ENCODE results near the gene MAP3K19.
"Not testable (repeated sequence)": the region's sequence is repeated elsewhere in the genome, so short reads cannot be mapped to it uniquely, and the experiment has no call there.

MAP3K19 gene

DNA sequence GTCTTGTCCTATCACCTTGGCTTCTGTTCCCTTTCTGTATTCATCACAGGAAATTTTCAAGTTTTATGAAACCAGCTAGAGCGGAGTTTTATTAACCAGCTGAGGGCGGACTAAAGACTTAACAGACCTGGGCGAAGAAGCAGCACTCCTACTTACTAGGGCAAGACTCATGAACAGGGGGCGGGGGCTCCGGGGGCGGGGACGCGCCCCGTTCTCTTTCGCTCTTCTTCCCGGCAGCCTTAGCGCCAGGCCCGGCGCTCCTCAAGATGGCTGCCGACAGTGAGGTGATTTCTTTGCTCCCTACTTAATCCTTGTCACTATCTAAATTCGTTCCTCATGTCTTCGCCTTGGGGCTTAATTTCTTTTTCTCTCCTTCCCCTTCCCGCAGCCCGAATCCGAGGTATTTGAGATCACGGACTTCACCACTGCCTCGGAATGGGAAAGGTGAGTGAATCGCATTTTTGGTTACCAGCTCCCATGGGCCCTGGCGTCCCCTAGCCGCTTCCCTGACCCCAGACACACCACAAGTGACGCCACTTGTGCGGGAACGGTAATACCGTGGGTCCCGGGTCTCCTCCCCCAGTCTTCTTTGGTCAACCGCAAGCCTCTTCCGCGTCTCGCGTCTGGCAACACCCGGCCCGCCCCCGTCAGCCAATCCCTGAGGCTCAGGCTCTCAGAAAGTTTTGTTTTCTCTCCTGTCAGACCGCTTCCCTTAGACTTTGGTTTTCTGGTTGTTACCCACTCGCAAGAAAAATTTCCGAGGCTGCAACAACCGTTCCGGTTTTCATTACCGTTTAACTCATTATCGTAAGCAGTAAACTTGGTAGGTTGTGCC is 5.0 kb upstream of the MAP3K19 start, which contains the start of gene RAB3GAP1:
RAB3GAP1 (plus strand) TSS at position 251 of the 835 bp plus-strand sequence; CDS start at position 267, 16 bp downstream.
- peak; percentile 89 for DNase-seq (ENCODE audit: low spot score)

DNA sequence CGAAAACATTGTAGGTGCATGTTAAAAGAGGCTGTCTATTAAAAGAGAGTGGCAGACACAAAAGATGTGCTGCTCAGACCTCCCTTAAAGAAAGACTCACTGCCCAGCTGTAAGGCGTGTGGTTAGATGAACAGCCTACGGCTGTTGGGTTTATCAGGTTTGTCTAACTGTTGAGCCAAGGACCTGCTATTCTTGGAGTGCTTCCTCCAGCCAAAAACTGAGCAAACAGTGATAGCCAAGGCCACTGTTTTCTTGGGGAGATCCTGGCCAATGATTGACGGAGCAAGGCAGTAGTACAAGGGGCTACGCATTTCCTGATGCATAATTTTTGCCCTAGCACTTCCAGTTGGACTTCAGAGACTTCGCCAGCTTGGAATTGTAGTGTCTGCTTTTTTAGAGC is 3.4 kb upstream of the MAP3K19 start:
- no peak for DNase-seq (ENCODE audit: low spot score)

DNA sequence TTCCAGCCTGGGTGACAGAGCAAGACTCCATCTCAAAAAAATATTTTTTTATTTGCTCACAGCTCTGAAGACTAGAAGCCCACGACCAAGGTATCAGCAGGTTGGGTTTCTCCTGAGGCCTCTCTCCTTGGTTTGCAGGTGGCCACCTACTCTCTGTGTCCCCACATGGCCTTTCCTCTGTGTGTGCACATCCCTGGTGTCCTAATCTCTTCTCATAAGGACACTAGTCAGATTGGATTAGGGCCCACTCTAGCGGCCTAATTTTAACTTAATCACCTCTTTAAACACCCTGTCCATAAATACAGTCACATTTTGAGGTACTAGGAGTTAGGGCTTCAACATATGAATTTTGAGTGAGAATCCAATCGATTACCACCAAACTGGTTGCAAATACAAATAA is 2.9 kb upstream of the MAP3K19 start:
- DNase-seq (ENCODE audit: low spot score) = no peak

DNA sequence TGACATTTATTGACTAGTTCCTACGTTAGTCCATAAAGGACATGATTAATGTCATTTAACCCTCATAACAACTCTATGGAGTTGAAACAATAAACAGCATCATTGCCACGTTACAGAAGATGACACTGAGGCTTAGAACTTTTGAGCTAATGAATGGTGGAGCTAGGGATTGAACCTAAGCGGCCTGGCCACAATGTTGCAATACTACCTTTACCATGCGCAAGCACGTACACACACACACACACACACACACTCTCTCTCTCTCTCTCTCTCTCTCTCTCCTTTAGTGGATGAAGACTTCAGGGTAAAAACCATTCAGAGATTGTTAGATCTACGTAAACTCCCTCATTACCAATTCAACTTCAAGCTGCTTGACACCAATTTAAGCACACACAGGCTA is 875 bp upstream of the MAP3K19 start:
- DNase-seq (ENCODE audit: low spot score) = no peak

DNA sequence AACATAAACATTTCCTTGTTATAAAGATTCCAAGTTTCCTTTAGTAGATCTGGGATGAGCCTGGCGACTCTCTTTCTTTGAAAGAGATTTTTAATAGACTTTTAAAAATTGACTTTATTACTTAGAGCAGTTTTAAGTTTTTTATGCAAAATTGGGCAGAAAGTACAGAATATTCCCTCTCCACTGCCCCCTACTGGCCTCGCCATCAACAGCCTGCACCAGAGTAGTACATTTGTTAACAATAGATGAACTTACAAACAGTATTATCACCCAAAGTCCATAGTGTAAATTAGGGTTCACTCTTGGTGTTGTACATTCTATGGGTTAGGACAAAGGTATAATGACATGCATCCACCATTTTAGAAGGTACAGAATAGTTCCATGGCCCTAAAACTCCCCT is 3.9 kb downstream of the MAP3K19 start:
- peak; percentile 17 for DNase-seq (ENCODE audit: low spot score)

DNA sequence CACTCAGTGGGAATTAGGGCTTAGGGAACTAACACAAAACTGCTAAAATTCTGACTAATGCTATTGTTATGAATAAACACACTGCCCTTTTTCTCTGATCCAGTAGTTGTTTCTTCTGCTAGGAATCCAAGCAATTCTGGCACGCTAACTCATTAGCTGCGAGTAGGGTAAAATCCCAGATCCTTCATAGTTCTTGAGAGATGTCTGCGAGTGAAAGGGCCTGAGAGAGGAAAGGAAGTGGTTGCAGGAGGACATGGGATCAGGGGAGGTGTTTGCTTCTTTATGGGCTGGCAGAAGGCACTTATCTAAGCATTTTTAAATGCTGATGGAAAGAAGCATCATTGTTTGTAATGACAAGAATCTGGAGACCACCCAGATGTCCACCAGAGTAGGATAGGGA is 9.4 kb downstream of the MAP3K19 start:
- DNase-seq (ENCODE audit: low spot score) = no peak

DNA sequence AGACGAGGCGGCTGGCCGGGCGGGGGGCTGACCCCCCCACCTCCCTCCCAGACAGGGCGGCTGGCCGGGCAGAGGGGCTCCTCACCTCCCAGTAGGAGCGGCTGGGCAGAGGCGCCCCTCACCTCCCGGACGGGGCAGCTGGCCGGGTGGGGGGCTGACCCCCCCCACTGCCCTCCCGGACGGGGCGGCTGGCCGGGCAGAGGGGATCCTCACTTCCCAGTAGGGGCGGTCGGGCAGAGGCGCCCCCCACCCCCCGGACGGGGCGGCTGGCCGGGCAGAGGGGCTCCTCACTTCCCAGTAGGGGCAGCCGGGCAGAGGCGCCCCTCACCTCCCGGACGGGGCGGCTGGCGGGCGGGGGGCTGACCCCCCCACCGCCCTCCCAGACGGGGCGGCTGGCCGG is 14.0 kb downstream of the MAP3K19 start:
- not testable (repeated sequence) for DNase-seq (ENCODE audit: low spot score)

DNA sequence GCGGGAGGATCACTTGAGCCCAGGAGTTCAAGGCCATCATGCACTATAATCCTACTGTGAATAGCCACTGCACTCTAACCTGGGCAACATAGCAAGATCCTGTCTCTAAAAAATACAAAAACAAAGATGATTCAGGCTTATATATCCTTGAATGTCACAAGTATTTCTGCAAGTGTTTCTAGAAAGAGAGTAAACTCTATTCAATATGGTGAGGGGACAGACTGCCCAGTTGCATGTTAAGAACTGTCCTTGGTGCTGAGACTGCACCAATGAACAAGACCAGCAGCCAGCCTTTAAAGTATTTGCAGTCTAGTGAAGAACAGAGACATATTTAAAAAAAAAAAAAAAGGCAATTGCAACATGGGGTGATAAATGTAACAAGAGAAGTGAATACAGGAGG is 16.4 kb downstream of the MAP3K19 start:
- DNase-seq (ENCODE audit: low spot score) = no peak

DNA sequence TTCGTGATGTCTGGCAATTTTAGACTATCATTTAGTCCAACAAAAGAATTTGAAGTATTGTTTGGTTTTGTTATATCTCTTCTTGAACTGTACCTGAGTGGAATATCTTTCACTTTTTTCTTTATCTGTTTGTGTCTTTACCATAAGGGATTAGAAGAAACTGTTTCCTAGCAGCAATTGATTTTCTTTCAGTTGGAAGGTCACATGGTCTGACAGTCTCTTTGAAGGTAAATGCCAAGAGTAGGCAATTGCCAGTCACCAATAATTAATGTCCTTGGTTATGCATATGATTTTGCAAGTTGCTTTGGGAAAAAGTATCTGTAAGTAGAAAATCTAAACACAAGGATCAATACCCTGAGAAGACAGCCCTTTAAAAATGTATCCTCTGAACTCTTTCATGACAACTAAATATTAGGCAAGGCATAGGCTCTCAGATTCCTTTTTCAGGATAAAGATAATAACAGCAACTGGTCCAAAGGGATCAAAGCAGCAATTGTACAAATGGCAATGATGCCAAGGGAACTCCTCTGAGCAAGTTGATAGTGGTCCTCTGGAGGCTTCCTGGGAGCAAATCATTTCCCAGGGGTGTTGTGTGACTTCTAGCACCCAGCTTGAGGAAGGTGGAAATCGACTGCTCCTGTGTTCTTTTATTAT is 17.6 kb downstream of the MAP3K19 start:
- no peak for DNase-seq (ENCODE audit: low spot score)

DNA sequence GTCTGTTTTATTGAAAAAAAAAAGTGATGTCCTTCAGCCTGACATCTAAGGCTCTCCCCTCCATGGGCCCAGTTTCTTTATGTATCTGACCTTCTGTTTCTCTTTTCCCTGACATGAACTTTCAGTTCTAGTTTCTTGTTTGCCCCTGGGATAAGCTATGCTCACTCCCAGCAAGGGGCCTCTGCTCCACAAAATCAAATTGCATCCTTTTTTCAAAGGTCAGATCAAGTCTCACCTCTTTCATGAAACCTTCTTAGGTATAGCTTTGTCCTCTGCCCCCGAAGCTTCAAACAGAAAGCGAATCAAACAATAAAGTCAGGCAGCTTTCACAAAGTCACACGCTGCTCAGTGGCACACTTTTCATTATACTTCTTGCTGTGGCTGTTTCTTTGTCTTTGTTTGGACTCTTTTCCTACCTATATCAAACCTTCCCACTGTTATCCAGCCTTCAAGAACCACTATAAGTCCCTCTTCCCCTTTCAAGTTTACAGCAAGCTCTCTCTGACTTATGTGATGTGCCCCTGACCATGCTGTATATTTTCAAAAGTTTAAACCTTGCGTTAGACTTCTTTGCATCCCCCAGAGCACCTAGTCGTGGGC is 23.3 kb downstream of the MAP3K19 start:
- no peak for DNase-seq (ENCODE audit: low spot score)

DNA sequence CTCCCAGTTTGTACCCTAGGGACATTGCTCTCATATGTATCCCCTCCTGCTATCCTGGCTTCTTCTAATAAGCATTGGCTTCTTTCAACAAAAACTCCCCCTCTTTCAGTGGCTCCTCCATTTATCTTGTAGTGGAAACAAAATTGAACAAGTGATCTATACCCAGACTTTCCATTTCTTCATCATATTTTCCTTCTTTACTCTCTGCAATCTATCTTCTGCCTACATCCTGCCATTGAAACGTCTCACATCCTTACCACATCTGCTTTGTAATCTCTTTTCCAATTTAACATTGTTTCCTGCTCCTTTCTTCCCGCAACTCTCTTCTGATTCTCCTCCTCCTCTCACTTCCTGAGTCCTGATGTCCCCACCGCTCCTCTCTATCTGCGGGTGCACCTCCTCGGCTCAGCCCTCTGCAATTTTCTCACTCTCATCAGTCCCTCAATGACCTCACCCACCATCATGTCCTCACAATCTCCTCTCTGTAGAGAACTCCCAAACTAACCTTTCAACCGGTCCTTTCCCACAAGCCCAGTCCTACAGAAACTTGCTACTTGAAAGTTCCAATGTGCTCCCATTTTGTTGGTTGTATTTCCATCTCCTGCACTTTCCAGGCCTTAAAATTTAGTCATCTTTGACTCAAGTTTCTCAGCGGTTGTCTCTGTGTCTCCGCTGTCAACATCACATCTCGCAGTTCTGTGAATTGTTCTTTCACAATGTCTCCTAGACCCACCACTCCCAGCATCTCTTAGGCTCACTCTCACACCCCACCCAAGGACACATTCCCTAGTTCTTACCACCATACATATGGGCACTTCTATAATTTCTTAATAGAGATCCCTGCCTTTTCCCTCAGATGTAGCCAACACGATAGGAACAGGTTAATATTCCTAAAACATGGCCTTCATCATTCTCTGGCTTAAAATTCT is 24.0 kb downstream of the MAP3K19 start:
- no peak for DNase-seq (ENCODE audit: low spot score)

DNA sequence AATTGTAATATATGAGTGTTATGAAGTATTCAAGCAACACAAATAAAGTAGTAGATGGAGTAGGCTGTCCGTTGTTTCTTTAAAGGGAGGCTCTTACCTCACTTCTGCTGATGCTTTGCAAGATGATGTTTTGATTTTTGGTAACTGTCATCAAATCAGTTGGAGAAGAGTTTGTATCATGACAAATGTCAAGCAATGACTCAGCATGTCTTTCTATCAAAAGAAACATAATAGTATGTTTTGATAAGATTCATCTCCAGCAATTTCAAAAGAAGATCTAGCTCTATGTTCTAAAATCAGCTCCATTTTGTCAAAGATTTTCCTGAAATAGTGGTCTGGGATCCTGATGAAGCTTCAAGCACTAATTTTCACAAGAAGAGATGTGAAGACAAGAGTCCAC is 25.6 kb downstream of the MAP3K19 start:
- no peak for DNase-seq (ENCODE audit: low spot score)

DNA sequence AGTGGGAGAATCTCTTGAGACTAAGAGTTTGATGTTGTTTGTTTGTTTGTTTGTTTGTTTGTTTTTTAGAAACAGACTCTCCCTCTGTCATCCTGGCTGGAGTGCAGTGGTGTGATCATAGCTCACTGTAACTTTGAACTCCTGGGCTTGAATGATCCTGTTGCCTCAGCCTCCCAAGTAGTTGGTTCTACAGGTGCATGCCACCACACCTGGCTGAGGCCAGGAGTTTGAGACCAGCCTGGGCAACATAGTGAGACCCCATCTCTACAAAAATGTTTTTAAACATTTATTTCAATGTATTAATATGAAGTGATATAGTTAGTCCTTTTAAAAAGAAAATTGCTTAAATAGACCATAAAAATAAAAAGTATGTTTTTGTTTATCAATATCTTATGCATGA is 35.6 kb downstream of the MAP3K19 start:
- DNase-seq (ENCODE audit: low spot score) = no peak

DNA sequence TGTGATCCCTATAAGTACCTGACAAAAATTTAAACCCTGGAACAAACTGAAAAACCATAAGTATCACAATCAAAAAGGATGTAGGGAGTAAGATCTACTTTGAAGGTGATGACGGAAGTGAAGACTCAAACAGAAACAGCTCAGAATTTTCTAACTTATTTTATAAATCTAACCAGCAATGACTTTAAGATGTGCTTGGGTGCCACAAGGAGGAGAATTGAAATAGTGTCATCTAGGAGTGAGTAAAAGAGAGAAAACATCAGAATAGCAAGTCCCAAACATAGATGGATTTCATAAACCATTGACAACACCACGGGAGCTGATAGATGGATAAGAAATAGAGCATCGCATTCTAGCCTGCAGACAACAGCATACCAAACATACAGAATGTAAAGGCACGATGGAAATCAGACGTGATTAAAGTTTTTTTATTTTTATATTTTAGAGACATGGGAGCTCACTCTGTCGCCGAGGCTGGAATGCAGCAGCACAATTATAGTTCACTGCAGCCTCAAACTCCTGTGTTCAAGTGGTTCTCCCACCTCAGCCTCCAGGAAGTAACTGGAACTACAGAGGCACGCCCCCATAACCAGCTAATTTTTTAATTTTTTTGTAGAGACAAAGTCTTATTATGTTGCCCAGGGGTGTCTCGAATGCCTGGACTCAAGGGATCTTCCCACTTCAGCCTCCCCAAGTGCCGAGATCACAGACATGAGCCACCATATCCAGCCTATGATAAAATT is 36.9 kb downstream of the MAP3K19 start:
- no peak for DNase-seq (ENCODE audit: low spot score)

DNA sequence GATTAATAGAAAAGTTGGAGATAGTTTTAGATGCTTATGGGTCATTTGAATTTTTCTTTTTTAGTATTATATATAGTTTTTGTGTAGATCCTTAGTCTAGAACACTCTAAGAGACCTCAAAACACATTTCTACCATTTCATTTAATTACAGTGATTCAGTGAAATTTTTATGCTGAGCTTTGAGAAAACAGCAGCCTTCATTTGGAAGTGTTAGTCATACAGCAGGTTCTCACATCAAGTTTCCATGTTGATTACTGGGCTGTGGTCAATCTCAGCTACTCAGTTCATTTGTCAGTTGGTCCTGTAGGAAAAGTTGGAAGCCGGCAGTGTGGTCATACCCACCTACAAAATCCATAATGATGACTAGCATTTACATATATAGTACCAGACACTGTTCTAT is 37.9 kb downstream of the MAP3K19 start:
- no peak for DNase-seq (ENCODE audit: low spot score)

DNA sequence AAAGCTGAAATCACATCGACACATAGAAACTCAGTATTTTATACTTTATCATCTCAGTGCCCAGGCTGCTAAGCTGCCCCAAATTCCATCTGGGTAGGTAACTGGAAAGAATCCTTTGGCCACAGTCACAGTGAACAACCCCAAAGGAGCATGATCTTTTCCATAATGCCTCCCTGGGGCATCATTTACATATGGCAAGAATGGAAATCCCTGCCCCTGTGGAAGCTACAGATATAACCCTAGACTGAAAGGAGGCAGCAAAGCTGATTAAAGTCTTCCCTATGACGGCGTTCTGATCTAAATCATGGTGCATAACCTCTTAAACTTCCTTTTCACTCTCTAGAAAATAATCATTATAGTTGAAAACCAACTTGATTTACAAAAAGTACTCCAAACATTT is 41.5 kb downstream of the MAP3K19 start:
- DNase-seq (ENCODE audit: low spot score) = no peak

DNA sequence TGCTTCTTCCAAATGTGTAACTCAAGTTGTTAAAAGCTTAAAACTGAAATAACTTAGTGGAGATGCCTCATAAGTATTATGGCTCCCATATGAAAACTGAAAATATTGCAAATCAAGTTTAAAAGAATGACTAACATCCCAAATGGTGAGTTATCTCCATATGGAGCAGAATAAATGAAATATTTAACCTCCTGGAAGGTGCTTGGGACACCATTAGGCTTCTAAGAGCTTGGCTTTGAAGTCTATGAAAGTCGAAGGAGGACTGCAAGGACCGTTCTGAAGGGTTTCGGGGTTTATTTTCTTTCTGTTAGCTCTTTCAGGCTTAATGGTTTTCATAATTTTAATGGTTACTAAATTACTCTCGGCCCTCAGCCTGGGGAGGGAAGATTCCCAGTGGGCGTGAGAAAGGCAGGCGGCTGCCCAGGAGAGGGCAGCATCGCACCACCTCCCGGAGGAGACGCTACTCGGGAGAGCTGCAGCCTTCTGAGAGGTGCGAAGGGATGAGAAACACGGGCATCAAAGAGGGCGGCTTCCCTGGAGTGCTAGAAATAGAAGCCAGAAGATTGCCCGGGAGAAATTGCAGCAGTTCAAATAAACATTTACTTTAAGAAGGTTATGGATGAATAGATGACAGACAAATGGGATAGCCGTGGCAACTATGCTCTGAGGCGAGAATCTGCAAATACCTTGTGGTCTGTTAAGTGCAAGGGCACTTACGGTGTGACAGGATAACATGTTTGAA is 43.1 kb downstream of the MAP3K19 start:
- peak; percentile 61 for DNase-seq (ENCODE audit: low spot score)

DNA sequence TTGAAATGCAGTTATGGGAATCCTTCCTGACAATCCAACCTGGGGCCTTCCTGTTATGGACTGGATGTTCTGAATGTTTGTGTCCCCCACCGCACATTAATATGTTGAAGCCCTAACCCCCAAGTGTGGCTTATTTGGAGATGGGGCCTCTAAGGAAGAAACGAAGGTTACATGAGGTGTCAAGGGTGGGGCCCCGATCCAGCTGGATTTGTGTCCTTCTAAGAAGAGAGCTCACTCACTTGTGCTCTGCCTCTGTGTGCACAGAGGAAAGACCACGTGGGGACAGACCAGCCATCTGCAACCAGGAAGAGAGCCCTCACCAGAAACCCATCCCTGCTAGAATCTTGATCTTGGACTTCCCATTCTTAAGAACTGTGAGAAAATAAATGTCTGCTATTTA is 44.4 kb downstream of the MAP3K19 start:
- no peak for DNase-seq (ENCODE audit: low spot score)

DNA sequence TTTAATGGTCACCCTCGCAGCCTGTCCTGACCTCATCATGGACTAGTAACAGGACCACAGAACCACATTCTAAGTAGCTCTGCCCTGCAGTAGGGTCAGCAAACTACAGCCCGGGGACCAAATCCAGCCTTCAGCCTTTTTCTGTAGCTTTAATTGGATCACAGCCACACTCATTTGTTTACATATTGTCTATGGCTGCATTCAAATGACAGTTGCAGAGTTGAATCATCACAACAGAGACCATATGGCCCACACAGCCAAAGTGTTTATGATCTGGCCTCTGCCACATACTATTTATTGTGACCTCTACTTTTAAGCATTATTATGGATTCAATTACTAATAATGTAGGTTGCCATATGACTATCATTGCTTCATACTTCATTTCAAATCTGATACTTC is 47.7 kb downstream of the MAP3K19 start:
- DNase-seq (ENCODE audit: low spot score) = no peak

DNA sequence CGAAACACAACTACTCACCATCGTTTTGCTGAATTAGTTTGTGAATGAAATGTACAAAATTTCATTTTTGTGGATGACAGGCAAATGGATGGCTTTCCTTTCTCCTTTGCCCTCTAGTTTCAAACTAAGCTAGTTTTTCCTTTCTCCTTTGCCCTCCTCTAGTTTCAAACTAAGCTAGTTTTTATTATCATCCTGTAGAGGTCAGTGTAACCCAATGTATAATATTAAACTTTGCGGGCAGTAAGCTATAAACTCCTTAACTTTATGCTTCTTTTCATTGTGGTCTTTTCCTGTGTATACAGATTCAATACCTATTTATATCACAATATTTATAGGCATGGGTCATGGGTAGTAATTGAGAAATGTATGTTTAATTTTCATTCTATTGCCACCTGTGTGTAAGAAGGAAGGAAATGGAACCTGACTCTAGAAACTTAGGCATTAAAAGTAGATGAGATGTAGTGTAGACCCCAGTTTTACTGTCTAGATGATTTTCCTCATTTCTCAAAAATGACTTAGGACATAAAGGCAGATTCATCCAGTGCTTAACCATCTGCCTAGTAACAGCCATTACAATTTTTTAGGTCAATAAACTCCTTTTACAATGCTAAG is 58.1 kb downstream of the MAP3K19 start:
- peak; percentile 31 for DNase-seq (ENCODE audit: low spot score)

All from CD4-positive, alpha-beta T cell treated with Interleukin-15 for 4 hours (primary cell).